Activated B cell treated with CpG ODN at 0.5 μM for 24 hours (primary cell): Measurements from ENCODE around the gene DNAJA3. TPM values are rescaled to one million over a fixed set of nuclear protein-coding genes. Genes with fewer than 3 reads are reported as not detected.
A peak's percentile ranks its signal among the peaks of the same experiment; 100 is the strongest.

Source experiments
- ATAC-seq: fragments of 200-7000 bp; cut with Tn5 transposase; one replicate; pipeline ENCODE4 v1.10.0; 2021; ENCODE audit warnings: low read depth, mild to moderate bottlenecking, moderate library complexity
- CTCF ChIA-PET: fragments of 350-600 bp; sonication (Branson Sonifier 250); formaldehyde crosslinking; loops from one replicate; lab custom pipeline; 2021; ENCODE audit warnings: antibody characterized with exemption; lab: Charles Lee
- POLR2A ChIA-PET: fragments of 350-600 bp; sonication (Branson Sonifier 250); formaldehyde crosslinking; loops from one replicate; lab custom pipeline; 2021; ENCODE audit warnings: antibody characterized with exemption; lab: Charles Lee
- DNase-seq: peaks from one replicate; pipeline ENCODE4 v3.0.0; 2022
- H3K27ac Mint-ChIP-seq: one replicate; pipeline ENCODE4 v1.8.0; 2020; ENCODE audit warnings: mixed read lengths
- H3K27me3 Mint-ChIP-seq: one replicate; pipeline ENCODE4 v1.8.0; 2021; ENCODE audit warnings: mixed read lengths
- H3K36me3 Mint-ChIP-seq: one replicate; pipeline ENCODE4 v1.8.0; 2021; ENCODE audit warnings: low read depth, mixed read lengths
- H3K4me1 Mint-ChIP-seq: one replicate; pipeline ENCODE4 v1.8.0; 2021; ENCODE audit warnings: mixed read lengths
- H3K4me3 Mint-ChIP-seq: one replicate; pipeline ENCODE4 v1.8.0; 2020; ENCODE audit warnings: mild to moderate bottlenecking, mixed read lengths
- H3K9me3 Mint-ChIP-seq: one replicate; pipeline ENCODE4 v1.8.0; 2020; ENCODE audit warnings: mixed read lengths
- CTCF ChIP-seq: fragments of 200-600 bp; IDR thresholded peaks from one replicate; pipeline ENCODE4 v1.8.0; 2022; ENCODE audit warnings: antibody characterized with exemption, mild to moderate bottlenecking
- intact Hi-C: fragments of 100-400 bp; cut with micrococcal nuclease; formaldehyde crosslinking; loops from one replicate; pipeline ENCODE4 v1.15.1; 2024
- total RNA-seq: library from RNA; stranded (reverse); gene quantifications from 2 replicates; pipeline ENCODE4 v1.2.3, GENCODE V29; 2022

Gene DNAJA3
- total RNA-seq, 1 donor from 2014 or later, result 62.6 TPM

GRCh38 chr16:4412854-4413253 is 12.8 kb upstream of the DNAJA3 start:
- Mint-ChIP-seq H3K4me3 (no peak overlapping the region), H3K9me3 (no peaks in the 10 kb centered on the region), H3K36me3 (peaks cover 50% of the 10 kb centered on the region), H3K27me3 (no peaks in the 10 kb centered on the region), H3K27ac (no peak overlapping the region), H3K4me1 (peaks cover 36% of the 10 kb centered on the region)
- TF ChIP-seq CTCF, result no peak
- DNase-seq (no peak), ATAC-seq (no peak)
- POLR2A ChIA-PET, result interaction anchor here (0.6 kb wide), 2 partner anchors 10 to 1944 kb away, joined by 4 to 5 read pairs; no protein-coding TSS in a partner anchor
- intact Hi-C loops, result loop anchor here (5.0 kb wide), 1 partner anchor 434 kb away; the partner anchor contains the start of genes GLYR1 and UBN1
- CTCF ChIA-PET, result interaction anchor here (4.0 kb wide), 1 partner anchor 10 kb away, joined by 17 read pairs; no protein-coding TSS in a partner anchor

- Mint-ChIP-seq H3K27ac (peak overlapping the region; percentile 95), H3K36me3 (peaks cover 39% of the 10 kb centered on the region), H3K27me3 (no peaks in the 10 kb centered on the region), H3K4me1 (peaks cover 36% of the 10 kb centered on the region), H3K4me3 (peak overlapping the region; percentile 91), H3K9me3 (no peaks in the 10 kb centered on the region)
- CTCF ChIA-PET, result interaction anchor here (1.1 to 1.7 kb wide), 2 partner anchors 11 to 12 kb away, joined by 4 to 8 read pairs; no protein-coding TSS in a partner anchor
- DNase-seq (peak; percentile 29), ATAC-seq (peak; percentile 23)
- no peak for TF ChIP-seq CTCF
- intact Hi-C loops, result loop anchor here (1.0 to 5.0 kb wide), 2 partner anchors 107 to 433 kb away; partner anchors contain the start of genes GLYR1 and UBN1
- POLR2A ChIA-PET, result interaction anchor here (1.5 to 1.7 kb wide), 2 partner anchors 63 to 107 kb away, joined by 4 to 6 read pairs; partner anchors contain the start of gene PAM16
These were observed 11.3 kb upstream of the DNAJA3 start for GRCh38 chr16:4414187-4414917.

GRCh38 chr16:4415538-4416199 is 10.0 kb upstream of the DNAJA3 start:
- intact Hi-C loops, result loop anchor here (1.0 to 5.0 kb wide), 5 partner anchors 10 to 542 kb away; partner anchors contain the start of genes DNAJA3, HMOX2, NUDT16L1 and PAM16
- peak; percentile 60 for DNase-seq
- peaks cover 36% of the 10 kb centered on the region for H3K4me1 Mint-ChIP-seq
- no peaks in the 10 kb centered on the region for H3K9me3 Mint-ChIP-seq
- TF ChIP-seq CTCF, result no peak
- H3K4me3 Mint-ChIP-seq, result peak overlapping the region; percentile 91
- peaks cover 29% of the 10 kb centered on the region for H3K36me3 Mint-ChIP-seq
- ChIA-PET CTCF (interaction anchor here (1.0 to 1.7 kb wide), 3 partner anchors 13 to 209 kb away, joined by 3 to 8 read pairs (median 4); partner anchors contain the start of gene MGRN1), POLR2A (interaction anchor here (0.6 to 2.1 kb wide), 11 partner anchors 10 to 1895 kb away, joined by 3 to 10 read pairs (median 4); partner anchors contain the start of genes CDIP1, DNAJA3, HMOX2 and NMRAL1)
- H3K27ac Mint-ChIP-seq, result peak overlapping the region; percentile 95
- ATAC-seq, result peak; percentile 19
- no peaks in the 10 kb centered on the region for H3K27me3 Mint-ChIP-seq

GRCh38 chr16:4416200-4417032 is 9.3 kb upstream of the DNAJA3 start, which contains the start of gene CORO7:
TSS of gene CORO7 (minus strand) at chr16:4416596. CDS start at chr16:4416518, 78 bp downstream.
- peak within 1 kb of the TSS; percentile 95 for H3K27ac Mint-ChIP-seq
- peaks cover 36% of the 10 kb centered on the region for H3K4me1 Mint-ChIP-seq
- ATAC-seq, result peak; percentile 89
- H3K4me3 Mint-ChIP-seq, result peak within 1 kb of the TSS; percentile 91
- TF ChIP-seq CTCF, result no peak
- CTCF ChIA-PET, result interaction anchor here (0.8 to 1.7 kb wide), 6 partner anchors 11 to 208 kb away, joined by 3 to 8 read pairs (median 3); partner anchors contain the start of gene MGRN1
- peak; percentile 99 for DNase-seq
- intact Hi-C loops, result loop anchor here (1.0 to 5.0 kb wide), 4 partner anchors 9 to 541 kb away; partner anchors contain the start of genes DNAJA3, NUDT16L1, PAM16 and SEC14L5
- no peaks in the 10 kb centered on the region for H3K9me3 Mint-ChIP-seq
- POLR2A ChIA-PET, result interaction anchor here (0.6 to 2.1 kb wide), 15 partner anchors 9 to 1896 kb away, joined by 3 to 10 read pairs (median 4); partner anchors contain the start of genes CDIP1, DNAJA3, HMOX2 and NMRAL1
- peaks cover 24% of the 10 kb centered on the region for H3K36me3 Mint-ChIP-seq
- no peaks in the 10 kb centered on the region for H3K27me3 Mint-ChIP-seq
